Thoracic aorta (tissue), 2 donors: ENCODE measurements around the gene AMFR. TPM values are rescaled to one million over a fixed set of nuclear protein-coding genes. Genes with fewer than 3 reads are reported as not detected.

Source experiments
- ATAC-seq: fragments of 150-250 bp; one replicate; pipeline ENCODE4 v1.8.0; 2017; ENCODE audit warnings: low read depth; ENCODE audit not compliant: insufficient number of reproducible peaks, low FRiP score
- DNase-seq: peaks from one replicate; pipeline ENCODE4 v3.0.0-alpha.2; 2020; ENCODE audit warnings: low spot score
- H3K27ac ChIP-seq, 2 donors: fragments of 200-600 bp; sonication (generic); 1 replicate in 1 of 2; 2 replicates in 1 of 2; pipeline ENCODE4 v1.5.1; 2016; ENCODE audit warnings: mild to moderate bottlenecking in 2 of 2, moderate library complexity in 2 of 2
- H3K27me3 ChIP-seq: fragments of 200-600 bp; sonication (generic); replicated peaks from 2 replicates; pipeline ENCODE4 v1.6.0; 2016; ENCODE audit warnings: mild to moderate bottlenecking; ENCODE audit not compliant: insufficient read depth
- H3K36me3 ChIP-seq: fragments of 200-600 bp; sonication (generic); one replicate; pipeline ENCODE4 v1.5.1; 2016
- H3K4me1 ChIP-seq, 2 donors: fragments of 200-600 bp; sonication (generic); 1 replicate in 1 of 2; 2 replicates in 1 of 2; pipeline versions ENCODE4 v1.5.1 to v1.6.0; 2016; ENCODE audit warnings: low read depth in 2 of 2, mild to moderate bottlenecking in 1 of 2; ENCODE audit not compliant: control insufficient read depth in 1 of 2
- H3K4me3 ChIP-seq: fragments of 200-600 bp; sonication (generic); 2 replicates; pipeline ENCODE4 v1.5.1; 2016; ENCODE audit warnings: mild to moderate bottlenecking
- H3K9me3 ChIP-seq: fragments of 200-600 bp; sonication (generic); 2 replicates; pipeline ENCODE4 v1.5.1; 2016
- total RNA-seq, 2 donors: library from RNA; depleted of rRNA; stranded (reverse); fragments of >200 nt; gene quantifications; one replicate each; pipeline versions ENCODE4 v1.1.0 to v1.2.3, GENCODE V29; 2016
- TF ChIP-seq, protein P1 (sequence below): fragments of 200-600 bp; sonication (generic); IDR thresholded peaks from one replicate; pipeline ENCODE4 v1.5.1; 2019; ENCODE audit warnings: antibody characterized with exemption

AMFR gene
- total RNA-seq, 2 donors from 2014 or later: 153 to 209 TPM

DNA sequence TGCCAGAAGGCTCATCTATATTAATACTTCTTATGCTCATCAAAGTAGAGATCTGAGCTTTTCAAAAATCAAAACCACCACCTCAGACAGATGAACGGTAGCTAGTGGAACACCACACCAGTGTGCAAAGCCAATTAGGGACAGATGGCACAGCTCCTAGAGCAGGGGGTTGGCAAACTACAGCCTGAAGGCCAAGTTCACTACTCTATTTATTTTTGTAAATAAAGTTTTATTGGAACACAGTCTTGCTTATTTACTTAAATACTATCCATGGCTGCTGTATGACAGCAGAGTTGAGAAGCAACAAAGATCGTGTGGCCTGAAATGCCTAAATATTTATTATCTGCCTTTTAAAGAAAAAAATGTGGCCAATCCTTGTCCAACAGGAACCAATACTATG, 56.8 kb downstream of the AMFR start:
- no peak for ATAC-seq
- Histone ChIP-seq H3K4me1 (peaks cover 13 to 18% of the 10 kb centered on the region in 2 donors), H3K27me3 (no peaks in the 10 kb centered on the region), H3K9me3 (no peaks in the 10 kb centered on the region), H3K4me3 (no peak overlapping the region), H3K27ac (no peak overlapping the region), H3K36me3 (peaks cover 38% of the 10 kb centered on the region)
- TF ChIP-seq, protein P1, sequence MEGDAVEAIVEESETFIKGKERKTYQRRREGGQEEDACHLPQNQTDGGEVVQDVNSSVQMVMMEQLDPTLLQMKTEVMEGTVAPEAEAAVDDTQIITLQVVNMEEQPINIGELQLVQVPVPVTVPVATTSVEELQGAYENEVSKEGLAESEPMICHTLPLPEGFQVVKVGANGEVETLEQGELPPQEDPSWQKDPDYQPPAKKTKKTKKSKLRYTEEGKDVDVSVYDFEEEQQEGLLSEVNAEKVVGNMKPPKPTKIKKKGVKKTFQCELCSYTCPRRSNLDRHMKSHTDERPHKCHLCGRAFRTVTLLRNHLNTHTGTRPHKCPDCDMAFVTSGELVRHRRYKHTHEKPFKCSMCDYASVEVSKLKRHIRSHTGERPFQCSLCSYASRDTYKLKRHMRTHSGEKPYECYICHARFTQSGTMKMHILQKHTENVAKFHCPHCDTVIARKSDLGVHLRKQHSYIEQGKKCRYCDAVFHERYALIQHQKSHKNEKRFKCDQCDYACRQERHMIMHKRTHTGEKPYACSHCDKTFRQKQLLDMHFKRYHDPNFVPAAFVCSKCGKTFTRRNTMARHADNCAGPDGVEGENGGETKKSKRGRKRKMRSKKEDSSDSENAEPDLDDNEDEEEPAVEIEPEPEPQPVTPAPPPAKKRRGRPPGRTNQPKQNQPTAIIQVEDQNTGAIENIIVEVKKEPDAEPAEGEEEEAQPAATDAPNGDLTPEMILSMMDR: no peak
- no peak for DNase-seq

DNA sequence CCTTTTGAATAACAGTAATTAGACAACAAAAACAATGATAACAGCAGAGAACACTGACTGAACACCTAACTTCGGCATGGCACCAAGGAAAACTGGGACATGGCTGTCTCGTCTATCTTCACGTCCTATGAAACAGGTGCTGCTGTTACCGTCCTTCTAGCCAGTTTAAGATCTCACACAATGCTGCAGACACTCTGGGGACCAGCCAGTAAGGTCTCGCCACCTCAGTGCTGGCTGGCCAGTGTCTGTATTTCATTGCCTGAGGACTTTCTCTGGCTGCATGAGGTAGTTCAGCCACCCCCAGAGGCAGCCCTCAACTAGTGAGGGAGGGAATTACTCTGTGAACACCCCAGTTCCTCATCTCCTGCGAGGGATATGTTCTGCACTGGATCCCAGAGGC, 57.6 kb downstream of the AMFR start:
- Histone ChIP-seq H3K4me1 (peaks cover 13 to 18% of the 10 kb centered on the region in 2 donors), H3K9me3 (no peaks in the 10 kb centered on the region), H3K27ac (no peak overlapping the region), H3K4me3 (no peak overlapping the region), H3K27me3 (no peaks in the 10 kb centered on the region), H3K36me3 (peaks cover 45% of the 10 kb centered on the region)
- ATAC-seq: no peak
- DNase-seq: no peak
- TF ChIP-seq, protein P1: no peak

DNA sequence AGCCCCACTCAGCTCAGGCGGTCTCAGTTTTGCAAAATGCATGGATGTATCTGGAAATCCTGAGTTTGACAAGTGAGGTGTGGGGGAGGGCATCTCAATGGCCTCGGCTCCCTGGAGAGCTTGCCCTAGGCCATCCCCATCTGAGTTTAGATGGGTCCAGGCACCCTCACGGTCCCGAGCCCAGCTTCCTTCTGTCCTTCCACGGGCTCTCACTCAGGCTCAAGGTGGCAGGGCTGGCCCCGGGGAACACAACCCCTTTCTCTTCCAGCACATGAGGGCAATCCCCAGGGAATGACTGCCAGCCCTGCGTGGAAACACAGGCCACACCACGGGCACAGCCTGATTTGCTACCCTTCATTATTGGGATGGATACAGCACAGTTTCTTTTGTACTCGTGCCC, 58.4 kb downstream of the AMFR start:
- DNase-seq: no peak
- no peak overlapping the region for H3K4me3 ChIP-seq
- H3K9me3 ChIP-seq: no peaks in the 10 kb centered on the region
- ATAC-seq: no peak
- H3K4me1 ChIP-seq: peaks cover 13 to 18% of the 10 kb centered on the region in 2 donors
- H3K27me3 ChIP-seq: no peaks in the 10 kb centered on the region
- no peak overlapping the region for H3K27ac ChIP-seq
- TF ChIP-seq, protein P1: no peak
- H3K36me3 ChIP-seq: peaks cover 54% of the 10 kb centered on the region

DNA sequence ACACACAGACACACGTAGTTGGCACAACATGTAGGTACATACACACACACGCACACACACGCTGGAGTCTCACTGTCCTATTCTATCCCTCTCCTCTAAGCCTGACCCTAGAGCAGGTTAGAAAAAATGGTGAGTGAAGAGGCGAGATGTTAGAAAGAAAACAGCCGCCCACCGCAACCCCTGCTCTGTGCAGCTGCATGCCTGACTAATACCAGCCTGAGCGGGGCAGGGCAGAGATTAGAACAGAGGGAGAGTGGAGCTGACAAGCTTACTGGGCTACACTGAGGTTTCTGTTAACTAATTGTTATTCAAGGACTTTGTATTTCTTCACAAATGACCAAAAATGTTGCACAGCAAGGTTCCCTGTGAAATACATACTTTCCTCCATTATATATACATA, 59.8 kb downstream of the AMFR start:
- ATAC-seq (no peak), DNase-seq (no peak)
- Histone ChIP-seq H3K4me3 (no peak overlapping the region), H3K27ac (no peak overlapping the region), H3K9me3 (no peaks in the 10 kb centered on the region), H3K27me3 (no peaks in the 10 kb centered on the region), H3K4me1 (peaks cover 5 to 7% of the 10 kb centered on the region in 2 donors), H3K36me3 (peaks cover 55% of the 10 kb centered on the region)
- TF ChIP-seq, protein P1: no peak

DNA sequence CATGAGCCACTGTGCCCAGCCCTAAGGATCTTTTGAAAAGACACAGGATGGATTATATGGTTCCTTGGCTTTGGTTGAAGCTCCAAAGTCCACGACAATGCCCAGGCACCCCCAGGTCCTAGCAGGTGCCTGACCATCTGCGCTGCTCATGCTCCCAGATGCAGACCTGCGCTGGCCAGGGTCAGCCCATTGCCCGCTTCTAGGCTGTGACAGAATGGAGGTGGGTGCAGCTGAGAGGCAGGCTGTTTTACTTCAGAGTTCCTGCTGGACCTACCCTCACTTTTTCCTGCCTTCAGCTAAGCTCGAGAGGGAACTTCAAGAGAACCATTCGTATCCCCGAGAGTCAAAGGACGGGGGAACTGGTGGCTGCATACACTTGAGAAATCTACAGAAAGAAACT, 60.5 kb downstream of the AMFR start:
- H3K36me3 ChIP-seq: peaks cover 55% of the 10 kb centered on the region

More for the DNA sequence above, 60.5 kb downstream of the AMFR start:
- Histone ChIP-seq H3K27ac (no peak overlapping the region), H3K4me1 (peaks cover 0 to 2% of the 10 kb centered on the region in 2 donors), H3K27me3 (no peaks in the 10 kb centered on the region), H3K9me3 (no peaks in the 10 kb centered on the region), H3K4me3 (no peak overlapping the region)
- no peak for ATAC-seq
- TF ChIP-seq, protein P1: no peak
- DNase-seq: no peak
